HG03565 (cell line): Measurements from ENCODE around the gene BABAM2.
"Not testable (repeated sequence)": the region's sequence is repeated elsewhere in the genome, so short reads cannot be mapped to it uniquely, and the experiment has no call there.

Experiments used
- ATAC-seq: cut with Tn5 transposase; IDR thresholded peaks from one replicate; pipeline ENCODE4 v1.9.1; 2021; ENCODE audit warnings: mild to moderate bottlenecking, moderate library complexity; ENCODE audit not compliant: unreplicated experiment

BABAM2 gene

GRCh38 chr2:28011322-28011737, 120.8 kb downstream of the BABAM2 start:
- ATAC-seq, result no peak

- ATAC-seq, result not testable (repeated sequence)
Observed at GRCh38 chr2:28018474-28018873, 127.9 kb downstream of the BABAM2 start.

GRCh38 chr2:28019521-28019920, 129.0 kb downstream of the BABAM2 start:
- ATAC-seq, result not testable (repeated sequence)

GRCh38 chr2:28021898-28022297, 131.4 kb downstream of the BABAM2 start:
- no peak for ATAC-seq

GRCh38 chr2:28025123-28025522, 134.6 kb downstream of the BABAM2 start:
- ATAC-seq, result no peak

GRCh38 chr2:28026230-28026629, 135.7 kb downstream of the BABAM2 start:
- ATAC-seq, result not testable (repeated sequence)

- ATAC-seq, result no peak
Observed at GRCh38 chr2:28028025-28028424, 137.5 kb downstream of the BABAM2 start.

GRCh38 chr2:28030600-28030999, 140.1 kb downstream of the BABAM2 start:
- no peak for ATAC-seq

GRCh38 chr2:28032816-28033215, 142.3 kb downstream of the BABAM2 start:
- no peak for ATAC-seq

- ATAC-seq, result no peak
Observed at GRCh38 chr2:28034696-28035095, 144.2 kb downstream of the BABAM2 start.

- no peak for ATAC-seq
Observed at GRCh38 chr2:28035163-28035690, 144.7 kb downstream of the BABAM2 start.

- no peak for ATAC-seq
Observed at GRCh38 chr2:28035816-28036215, 145.3 kb downstream of the BABAM2 start.

GRCh38 chr2:28036307-28036706, 145.8 kb downstream of the BABAM2 start:
- ATAC-seq, result no peak

- no peak for ATAC-seq
Observed at GRCh38 chr2:28038722-28039121, 148.2 kb downstream of the BABAM2 start.

GRCh38 chr2:28045676-28046351, 155.3 kb downstream of the BABAM2 start:
- no peak for ATAC-seq

GRCh38 chr2:28046921-28047320, 156.4 kb downstream of the BABAM2 start:
- no peak for ATAC-seq

GRCh38 chr2:28047681-28048080, 157.2 kb downstream of the BABAM2 start:
- ATAC-seq, result no peak

- no peak for ATAC-seq
Observed at GRCh38 chr2:28048341-28048740, 157.8 kb downstream of the BABAM2 start.

- no peak for ATAC-seq
Observed at GRCh38 chr2:28049416-28049815, 158.9 kb downstream of the BABAM2 start.

GRCh38 chr2:28049899-28050298, 159.4 kb downstream of the BABAM2 start:
- ATAC-seq, result no peak

- ATAC-seq, result no peak
Observed at GRCh38 chr2:28052691-28053090, 162.2 kb downstream of the BABAM2 start.

- ATAC-seq, result no peak
Observed at GRCh38 chr2:28053597-28053996, 163.1 kb downstream of the BABAM2 start.

GRCh38 chr2:28054916-28055315, 164.4 kb downstream of the BABAM2 start:
- no peak for ATAC-seq
